H1 (cell line): Measurements from ENCODE around the gene WNT11. TPM values are rescaled to one million over a fixed set of nuclear protein-coding genes. Genes with fewer than 3 reads are reported as not detected.

Experiments used
- CHD1 ChIP-seq: IDR thresholded peaks from 2 replicates; pipeline ENCODE4 v1.6.1; 2012; ENCODE audit warnings: low read depth, low read length, improper control_type of control experiment
- CREB1 ChIP-seq: IDR thresholded peaks from 2 replicates; pipeline ENCODE4 v1.6.1; 2012; ENCODE audit warnings: inconsistent platforms
- FOSL1 ChIP-seq: IDR thresholded peaks from 2 replicates; pipeline ENCODE4 v1.6.1; 2011; ENCODE audit warnings: mild to moderate bottlenecking, low read depth, low read length, moderate library complexity; ENCODE audit not compliant: insufficient read depth
- GABPA ChIP-seq: IDR thresholded peaks from 2 replicates; pipeline ENCODE4 v1.6.1; 2011; ENCODE audit warnings: mild to moderate bottlenecking, low read length, moderate library complexity, borderline replicate concordance; ENCODE audit not compliant: insufficient read depth
- JUND ChIP-seq: IDR thresholded peaks from 2 replicates; pipeline ENCODE4 v1.6.1; 2011; ENCODE audit warnings: mild to moderate bottlenecking, improper control_type of control experiment, low read length
- KDM1A ChIP-seq: fragments of 200-600, 300-600 bp; sonication (generic); IDR thresholded peaks from 2 replicates; pipeline ENCODE4 v1.7.1; 2016; ENCODE audit warnings: mild to moderate bottlenecking, low read length, borderline replicate concordance
- RBBP5 ChIP-seq: IDR thresholded peaks from 2 replicates; pipeline ENCODE4 v1.7.1; 2012; ENCODE audit warnings: low read depth, mild to moderate bottlenecking, inconsistent platforms, low read length, moderate library complexity, borderline replicate concordance
- SP4 ChIP-seq: IDR thresholded peaks from 2 replicates; pipeline ENCODE4 v1.6.1; 2012; ENCODE audit warnings: low read length, inconsistent platforms
- TEAD4 ChIP-seq: IDR thresholded peaks from 2 replicates; pipeline ENCODE4 v1.6.1; 2012; ENCODE audit warnings: low read depth, low read length, inconsistent platforms, mixed read lengths
- polyA plus RNA-seq, 7 experiments: library from polyadenylated mRNA; depleted of rRNA in 3 of 7; stranded (reverse) in 5 of 7; unstranded in 2 of 7; fragments of >200 nt in 5 of 7; fragments of 200-250 nt in 2 of 7; gene quantifications; 1 replicate in 5 of 7; 2 replicates in 1 of 7; 4 replicates in 1 of 7; pipeline versions ENCODE4 v1.2.1 to v1.2.3, GENCODE V29; 2011 to 2013; ENCODE audit warnings: missing spikeins in 2 of 7, mixed read lengths in 2 of 7
- total RNA-seq: library from RNA; stranded (reverse); fragmentation: NEBNext Ultra II Directional; extraction: Animal tissue kit (Norgen Biotek cat#: 25700); gene quantifications from 2 replicates; pipeline ENCODE4 v1.2.1, GENCODE V29; 2021
- TF ChIP-seq, protein P1 (sequence below): fragments of 300-600 bp; sonication (generic); IDR thresholded peaks from 2 replicates; pipeline ENCODE4 v1.7.1; 2012; ENCODE audit warnings: low read length, moderate library complexity, mild to moderate bottlenecking, inconsistent platforms; ENCODE audit not compliant: insufficient replicate concordance
- TF ChIP-seq, protein P2 (sequence below): IDR thresholded peaks from 2 replicates; pipeline ENCODE4 v1.6.1; 2012; ENCODE audit warnings: inconsistent platforms

WNT11 gene
- total and polyA plus RNA-seq, 2 of the 8 experiments (the other 6 are each of a cell fraction or from before 2014, with no cell fraction given), result 0.11 to 0.45 TPM

DNA sequence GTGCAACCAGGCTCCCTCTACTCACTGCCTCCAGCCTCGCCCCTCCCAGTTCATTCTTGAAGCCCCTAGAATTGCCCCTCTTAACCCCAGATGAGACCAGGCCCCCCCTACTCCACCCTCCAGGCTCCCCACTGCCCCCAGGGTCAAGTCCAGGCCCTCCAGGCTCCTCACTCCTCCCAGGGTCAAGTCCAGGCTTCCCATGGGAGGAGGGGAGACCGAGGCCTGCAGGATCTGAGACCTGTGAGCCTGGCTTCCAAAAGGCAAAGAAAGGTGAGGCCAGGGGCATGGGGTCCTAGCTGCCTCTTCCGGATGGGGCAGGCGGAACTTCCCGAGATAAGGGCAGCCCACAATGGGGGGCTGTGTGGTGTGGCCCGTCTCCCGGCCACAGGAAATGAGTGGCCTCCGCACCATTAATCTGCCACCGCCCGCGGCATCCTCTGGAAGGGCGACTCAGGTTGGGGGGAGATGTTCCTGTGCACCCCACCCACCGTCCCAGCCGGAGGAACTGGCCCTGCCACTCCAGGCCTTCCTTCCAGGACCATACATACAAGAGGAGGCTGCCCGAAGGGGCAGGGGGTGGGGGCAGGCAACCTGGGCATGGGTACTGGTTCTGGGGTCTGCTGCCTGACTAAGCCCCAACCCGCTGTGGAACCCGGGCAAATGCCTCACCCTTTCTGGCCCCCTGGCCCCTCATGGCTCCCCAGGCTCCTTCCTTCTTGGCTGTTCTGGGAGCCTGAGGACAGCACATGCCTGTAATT lies 35.1 kb upstream of the WNT11 start (continued):
- TF ChIP-seq, protein P1, sequence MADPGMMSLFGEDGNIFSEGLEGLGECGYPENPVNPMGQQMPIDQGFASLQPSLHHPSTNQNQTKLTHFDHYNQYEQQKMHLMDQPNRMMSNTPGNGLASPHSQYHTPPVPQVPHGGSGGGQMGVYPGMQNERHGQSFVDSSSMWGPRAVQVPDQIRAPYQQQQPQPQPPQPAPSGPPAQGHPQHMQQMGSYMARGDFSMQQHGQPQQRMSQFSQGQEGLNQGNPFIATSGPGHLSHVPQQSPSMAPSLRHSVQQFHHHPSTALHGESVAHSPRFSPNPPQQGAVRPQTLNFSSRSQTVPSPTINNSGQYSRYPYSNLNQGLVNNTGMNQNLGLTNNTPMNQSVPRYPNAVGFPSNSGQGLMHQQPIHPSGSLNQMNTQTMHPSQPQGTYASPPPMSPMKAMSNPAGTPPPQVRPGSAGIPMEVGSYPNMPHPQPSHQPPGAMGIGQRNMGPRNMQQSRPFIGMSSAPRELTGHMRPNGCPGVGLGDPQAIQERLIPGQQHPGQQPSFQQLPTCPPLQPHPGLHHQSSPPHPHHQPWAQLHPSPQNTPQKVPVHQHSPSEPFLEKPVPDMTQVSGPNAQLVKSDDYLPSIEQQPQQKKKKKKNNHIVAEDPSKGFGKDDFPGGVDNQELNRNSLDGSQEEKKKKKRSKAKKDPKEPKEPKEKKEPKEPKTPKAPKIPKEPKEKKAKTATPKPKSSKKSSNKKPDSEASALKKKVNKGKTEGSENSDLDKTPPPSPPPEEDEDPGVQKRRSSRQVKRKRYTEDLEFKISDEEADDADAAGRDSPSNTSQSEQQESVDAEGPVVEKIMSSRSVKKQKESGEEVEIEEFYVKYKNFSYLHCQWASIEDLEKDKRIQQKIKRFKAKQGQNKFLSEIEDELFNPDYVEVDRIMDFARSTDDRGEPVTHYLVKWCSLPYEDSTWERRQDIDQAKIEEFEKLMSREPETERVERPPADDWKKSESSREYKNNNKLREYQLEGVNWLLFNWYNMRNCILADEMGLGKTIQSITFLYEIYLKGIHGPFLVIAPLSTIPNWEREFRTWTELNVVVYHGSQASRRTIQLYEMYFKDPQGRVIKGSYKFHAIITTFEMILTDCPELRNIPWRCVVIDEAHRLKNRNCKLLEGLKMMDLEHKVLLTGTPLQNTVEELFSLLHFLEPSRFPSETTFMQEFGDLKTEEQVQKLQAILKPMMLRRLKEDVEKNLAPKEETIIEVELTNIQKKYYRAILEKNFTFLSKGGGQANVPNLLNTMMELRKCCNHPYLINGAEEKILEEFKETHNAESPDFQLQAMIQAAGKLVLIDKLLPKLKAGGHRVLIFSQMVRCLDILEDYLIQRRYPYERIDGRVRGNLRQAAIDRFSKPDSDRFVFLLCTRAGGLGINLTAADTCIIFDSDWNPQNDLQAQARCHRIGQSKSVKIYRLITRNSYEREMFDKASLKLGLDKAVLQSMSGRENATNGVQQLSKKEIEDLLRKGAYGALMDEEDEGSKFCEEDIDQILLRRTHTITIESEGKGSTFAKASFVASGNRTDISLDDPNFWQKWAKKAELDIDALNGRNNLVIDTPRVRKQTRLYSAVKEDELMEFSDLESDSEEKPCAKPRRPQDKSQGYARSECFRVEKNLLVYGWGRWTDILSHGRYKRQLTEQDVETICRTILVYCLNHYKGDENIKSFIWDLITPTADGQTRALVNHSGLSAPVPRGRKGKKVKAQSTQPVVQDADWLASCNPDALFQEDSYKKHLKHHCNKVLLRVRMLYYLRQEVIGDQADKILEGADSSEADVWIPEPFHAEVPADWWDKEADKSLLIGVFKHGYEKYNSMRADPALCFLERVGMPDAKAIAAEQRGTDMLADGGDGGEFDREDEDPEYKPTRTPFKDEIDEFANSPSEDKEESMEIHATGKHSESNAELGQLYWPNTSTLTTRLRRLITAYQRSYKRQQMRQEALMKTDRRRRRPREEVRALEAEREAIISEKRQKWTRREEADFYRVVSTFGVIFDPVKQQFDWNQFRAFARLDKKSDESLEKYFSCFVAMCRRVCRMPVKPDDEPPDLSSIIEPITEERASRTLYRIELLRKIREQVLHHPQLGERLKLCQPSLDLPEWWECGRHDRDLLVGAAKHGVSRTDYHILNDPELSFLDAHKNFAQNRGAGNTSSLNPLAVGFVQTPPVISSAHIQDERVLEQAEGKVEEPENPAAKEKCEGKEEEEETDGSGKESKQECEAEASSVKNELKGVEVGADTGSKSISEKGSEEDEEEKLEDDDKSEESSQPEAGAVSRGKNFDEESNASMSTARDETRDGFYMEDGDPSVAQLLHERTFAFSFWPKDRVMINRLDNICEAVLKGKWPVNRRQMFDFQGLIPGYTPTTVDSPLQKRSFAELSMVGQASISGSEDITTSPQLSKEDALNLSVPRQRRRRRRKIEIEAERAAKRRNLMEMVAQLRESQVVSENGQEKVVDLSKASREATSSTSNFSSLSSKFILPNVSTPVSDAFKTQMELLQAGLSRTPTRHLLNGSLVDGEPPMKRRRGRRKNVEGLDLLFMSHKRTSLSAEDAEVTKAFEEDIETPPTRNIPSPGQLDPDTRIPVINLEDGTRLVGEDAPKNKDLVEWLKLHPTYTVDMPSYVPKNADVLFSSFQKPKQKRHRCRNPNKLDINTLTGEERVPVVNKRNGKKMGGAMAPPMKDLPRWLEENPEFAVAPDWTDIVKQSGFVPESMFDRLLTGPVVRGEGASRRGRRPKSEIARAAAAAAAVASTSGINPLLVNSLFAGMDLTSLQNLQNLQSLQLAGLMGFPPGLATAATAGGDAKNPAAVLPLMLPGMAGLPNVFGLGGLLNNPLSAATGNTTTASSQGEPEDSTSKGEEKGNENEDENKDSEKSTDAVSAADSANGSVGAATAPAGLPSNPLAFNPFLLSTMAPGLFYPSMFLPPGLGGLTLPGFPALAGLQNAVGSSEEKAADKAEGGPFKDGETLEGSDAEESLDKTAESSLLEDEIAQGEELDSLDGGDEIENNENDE, result no peak
- no peak for TF ChIP-seq RBBP5
- no peak for TF ChIP-seq CHD1
- TF ChIP-seq KDM1A, result no peak
- TF ChIP-seq FOSL1, result no peak
- TF ChIP-seq GABPA, result no peak
- no peak for TF ChIP-seq JUND
- TF ChIP-seq, protein P2, sequence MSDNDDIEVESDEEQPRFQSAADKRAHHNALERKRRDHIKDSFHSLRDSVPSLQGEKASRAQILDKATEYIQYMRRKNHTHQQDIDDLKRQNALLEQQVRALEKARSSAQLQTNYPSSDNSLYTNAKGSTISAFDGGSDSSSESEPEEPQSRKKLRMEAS, result no peak
- TF ChIP-seq TEAD4, result no peak
- TF ChIP-seq SP4, result no peak
- TF ChIP-seq CREB1, result no peak
